Neural crest cell (in vitro differentiated cells): Measurements from ENCODE around the gene IPCEF1. TPM values are rescaled to one million over a fixed set of nuclear protein-coding genes. Genes with fewer than 3 reads are reported as not detected.

Experiments
- DNase-seq: peaks from one replicate; pipeline ENCODE4 v3.0.0; 2021; ENCODE audit warnings: low read depth, mixed read lengths, low spot score
- H3K27ac Mint-ChIP-seq: one replicate; pipeline ENCODE4 v1.8.0; 2021; ENCODE audit warnings: mild to moderate bottlenecking, mixed read lengths; ENCODE audit not compliant: unreplicated experiment
- H3K27me3 Mint-ChIP-seq: 2 replicates; pipeline ENCODE4 v1.8.0; 2021; ENCODE audit warnings: low read depth, mild to moderate bottlenecking, mixed read lengths
- H3K36me3 Mint-ChIP-seq: 2 replicates; pipeline ENCODE4 v1.8.0; 2021; ENCODE audit warnings: low read depth, mild to moderate bottlenecking, mixed read lengths
- H3K4me1 Mint-ChIP-seq: 2 replicates; pipeline ENCODE4 v1.8.0; 2021; ENCODE audit warnings: mixed read lengths
- H3K4me3 Mint-ChIP-seq: one replicate; pipeline ENCODE4 v1.8.0; 2021; ENCODE audit warnings: mild to moderate bottlenecking, mixed read lengths
- H3K9me3 Mint-ChIP-seq: 2 replicates; pipeline ENCODE4 v1.8.0; 2021; ENCODE audit warnings: mixed read lengths
- CTCF ChIP-seq: fragments of 200-600 bp; sonication (generic); conservative IDR thresholded peaks from 2 replicates; pipeline ENCODE4 v1.5.0; 2021; ENCODE audit warnings: antibody characterized with exemption, mild to moderate bottlenecking
- total RNA-seq: library from RNA; stranded (reverse); gene quantifications from 2 replicates; pipeline ENCODE4 v1.2.1, GENCODE V29; 2021

Gene IPCEF1
- total RNA-seq, 1 donor from 2014 or later = 0.28 TPM

DNA sequence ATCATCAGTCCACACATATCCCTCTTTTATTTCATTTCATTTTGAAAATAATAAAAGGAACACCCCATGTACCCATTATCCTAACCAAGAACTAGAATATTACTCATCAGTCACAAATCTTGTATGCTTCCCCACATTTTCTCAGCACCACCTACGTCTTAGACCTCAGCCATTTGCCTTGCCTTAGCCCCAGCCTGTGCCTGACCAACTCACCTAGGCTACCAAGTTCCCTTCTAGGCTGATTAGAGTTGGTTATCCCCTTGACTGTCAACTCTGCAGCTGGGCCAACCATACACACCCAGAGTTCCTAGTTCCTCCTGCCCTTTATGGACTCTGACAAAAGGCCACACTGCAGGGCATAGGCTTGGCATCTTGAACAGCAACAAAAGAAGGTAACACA lies 33.4 kb upstream of the IPCEF1 start:
- TF ChIP-seq CTCF = no peak
- Mint-ChIP-seq H3K27ac (no peak overlapping the region), H3K4me3 (no peak overlapping the region), H3K4me1 (peaks cover 12% of the 10 kb centered on the region), H3K9me3 (peaks cover 7% of the 10 kb centered on the region), H3K27me3 (no peaks in the 10 kb centered on the region), H3K36me3 (peaks cover 6% of the 10 kb centered on the region)
- DNase-seq = no peak

DNA sequence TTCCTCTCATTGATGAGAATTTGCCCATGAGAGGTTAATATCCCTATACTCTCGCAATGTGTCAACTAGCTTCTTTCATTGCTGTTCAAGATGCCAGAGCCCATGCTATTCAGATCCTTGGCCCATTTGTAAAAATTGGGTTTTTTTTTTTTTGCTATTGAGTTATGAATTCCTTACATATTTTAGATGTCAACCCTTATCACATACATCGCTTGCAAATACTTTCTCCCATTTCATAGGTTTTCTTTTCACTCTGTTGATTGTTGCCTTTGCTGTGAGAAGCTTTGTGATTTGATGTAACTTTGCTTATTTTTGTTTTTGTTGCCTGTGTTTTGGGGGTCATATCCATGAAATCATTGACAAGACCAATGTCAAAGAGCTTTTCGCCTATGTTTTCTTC lies 32.2 kb upstream of the IPCEF1 start:
- Mint-ChIP-seq H3K27ac (no peak overlapping the region), H3K4me1 (peaks cover 3% of the 10 kb centered on the region), H3K9me3 (peaks cover 7% of the 10 kb centered on the region), H3K27me3 (no peaks in the 10 kb centered on the region), H3K36me3 (peaks cover 6% of the 10 kb centered on the region), H3K4me3 (no peak overlapping the region)
- TF ChIP-seq CTCF = no peak
- no peak for DNase-seq

GRCh38 chr6:154386848-154387717 lies 30.5 kb upstream of the IPCEF1 start:
- no peak for TF ChIP-seq CTCF
- H3K27ac Mint-ChIP-seq = no peak overlapping the region
- H3K27me3 Mint-ChIP-seq = no peaks in the 10 kb centered on the region
- no peaks in the 10 kb centered on the region for H3K4me1 Mint-ChIP-seq
- DNase-seq = no peak
- peaks cover 6% of the 10 kb centered on the region for H3K36me3 Mint-ChIP-seq
- no peak overlapping the region for H3K4me3 Mint-ChIP-seq
- peaks cover 7% of the 10 kb centered on the region for H3K9me3 Mint-ChIP-seq

DNA sequence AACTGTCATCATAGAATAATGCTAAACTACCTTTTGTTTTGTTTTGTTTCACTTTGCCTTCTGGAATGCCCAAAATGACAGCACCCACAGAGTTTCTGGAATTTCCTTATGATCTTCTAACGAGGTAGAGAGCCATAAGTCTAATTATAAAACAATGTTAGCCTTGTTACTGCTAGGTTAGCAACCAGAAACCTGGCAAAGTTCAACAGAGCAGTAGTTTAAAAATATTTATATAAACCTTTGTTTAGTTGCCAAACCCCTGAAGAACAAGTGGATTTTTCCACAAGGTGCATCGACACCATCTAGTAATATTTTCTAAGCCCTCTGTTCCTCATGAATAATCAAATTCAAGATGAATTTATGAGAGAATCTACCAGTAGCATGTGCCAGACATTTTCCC lies 27.6 kb upstream of the IPCEF1 start:
- Mint-ChIP-seq H3K27ac (no peak overlapping the region), H3K27me3 (no peaks in the 10 kb centered on the region), H3K4me3 (no peak overlapping the region), H3K9me3 (peaks cover 4% of the 10 kb centered on the region), H3K36me3 (no peaks in the 10 kb centered on the region), H3K4me1 (peaks cover 11% of the 10 kb centered on the region)
- TF ChIP-seq CTCF = no peak
- no peak for DNase-seq

DNA sequence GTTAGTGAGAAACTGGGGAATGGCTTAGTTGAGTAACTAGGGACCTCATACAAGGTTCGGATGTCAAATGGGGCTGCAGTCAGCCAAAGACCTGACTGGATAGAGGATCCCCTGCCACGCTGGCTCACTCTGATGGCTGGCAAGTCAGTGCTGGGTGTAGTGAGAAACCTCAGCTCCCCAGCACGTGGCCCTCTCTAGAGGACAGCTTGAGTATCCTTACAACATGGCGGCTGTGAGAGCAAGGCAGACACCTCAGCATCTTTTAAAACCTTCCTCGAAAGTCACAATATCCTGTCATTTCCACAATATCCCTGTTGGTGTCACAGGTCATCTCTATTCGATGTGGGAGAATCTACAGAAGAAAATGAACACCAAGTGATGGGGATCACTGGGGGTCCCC lies 26.7 kb upstream of the IPCEF1 start:
- DNase-seq = no peak
- Mint-ChIP-seq H3K27me3 (no peaks in the 10 kb centered on the region), H3K27ac (no peak overlapping the region), H3K4me3 (no peak overlapping the region), H3K9me3 (no peaks in the 10 kb centered on the region), H3K4me1 (peaks cover 17% of the 10 kb centered on the region), H3K36me3 (no peaks in the 10 kb centered on the region)
- no peak for TF ChIP-seq CTCF
